EL (cell line): ENCODE results near the gene PIEZO2.
A peak's percentile ranks its signal among the peaks of the same experiment; 100 is the strongest.
"Not testable (repeated sequence)": the region's sequence is repeated elsewhere in the genome, so short reads cannot be mapped to it uniquely, and the experiment has no call there.

Experiments used
- DNase-seq: peaks from one replicate; pipeline ENCODE4 v3.0.0-alpha.2; 2016

Gene PIEZO2

DNA sequence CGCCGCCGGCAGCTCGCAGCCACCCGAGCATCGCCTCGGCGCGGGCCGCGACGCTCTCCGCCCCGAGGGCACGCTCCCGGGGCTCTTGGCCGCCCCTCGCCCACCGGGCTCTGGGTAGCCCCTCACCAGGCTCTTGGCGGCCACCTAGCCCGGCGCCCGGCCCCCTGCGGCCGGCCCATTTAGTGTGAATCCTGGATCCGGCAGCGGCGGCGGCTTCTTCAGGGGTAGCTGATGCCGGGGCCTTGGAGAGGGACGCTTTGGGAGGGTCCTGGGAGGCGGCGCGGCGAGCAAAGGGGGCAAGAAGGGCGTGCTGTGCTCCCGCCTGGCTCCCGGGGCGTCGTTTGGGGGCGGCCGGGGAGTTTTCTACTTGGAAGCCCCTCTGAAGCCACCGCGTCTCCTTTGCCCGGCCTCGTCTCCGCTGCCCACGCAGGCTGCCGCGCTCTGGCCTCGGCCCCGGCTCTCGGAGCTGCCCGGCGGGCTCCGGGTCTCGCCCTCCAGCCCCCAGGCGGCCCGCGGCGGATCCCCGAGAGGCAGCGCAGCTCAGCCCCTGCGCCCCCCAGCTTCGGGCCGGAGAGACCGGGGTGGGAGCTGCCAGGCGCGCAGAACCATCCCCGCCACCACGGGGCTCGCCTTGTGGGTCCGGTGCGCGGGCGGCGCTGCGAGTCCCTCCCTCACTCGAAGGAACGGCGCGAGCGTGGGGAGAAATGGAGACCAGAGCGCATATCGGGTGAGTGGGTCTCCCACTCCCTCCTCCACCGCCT is 509 bp downstream of the PIEZO2 start:
- peak; percentile 22 for DNase-seq

GRCh38 chr18:11147962-11148679 is 1.2 kb downstream of the PIEZO2 start:
- peak; percentile 20 for DNase-seq

DNA sequence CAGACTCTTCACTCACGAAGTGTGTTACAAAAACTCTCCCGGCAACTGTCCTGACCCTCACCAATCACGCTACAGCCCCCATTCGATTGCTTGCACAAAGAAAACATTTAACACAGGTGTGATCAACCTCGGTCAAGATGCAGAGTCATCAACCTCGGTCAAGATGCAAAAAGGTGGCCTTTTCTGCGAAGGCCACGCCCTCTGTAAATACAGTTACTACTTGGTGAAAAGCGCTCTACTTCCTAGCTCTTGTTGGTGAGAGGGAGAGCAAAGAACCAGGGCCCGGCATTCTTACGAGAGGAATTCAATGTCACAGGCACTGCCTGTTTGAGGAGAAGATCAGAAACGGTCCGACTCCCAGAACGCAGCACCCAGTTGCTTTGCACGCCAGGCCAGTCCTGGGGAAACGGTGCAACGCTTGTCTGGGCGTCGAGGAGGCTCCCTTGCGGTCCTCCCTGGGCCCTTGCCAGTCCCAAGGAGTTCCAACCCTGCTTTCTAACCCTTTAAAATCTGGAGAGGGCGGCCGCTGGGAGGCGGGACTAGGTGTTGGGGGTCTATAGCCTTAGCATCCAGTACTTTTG is 1.9 kb downstream of the PIEZO2 start:
- peak; percentile 22 for DNase-seq

DNA sequence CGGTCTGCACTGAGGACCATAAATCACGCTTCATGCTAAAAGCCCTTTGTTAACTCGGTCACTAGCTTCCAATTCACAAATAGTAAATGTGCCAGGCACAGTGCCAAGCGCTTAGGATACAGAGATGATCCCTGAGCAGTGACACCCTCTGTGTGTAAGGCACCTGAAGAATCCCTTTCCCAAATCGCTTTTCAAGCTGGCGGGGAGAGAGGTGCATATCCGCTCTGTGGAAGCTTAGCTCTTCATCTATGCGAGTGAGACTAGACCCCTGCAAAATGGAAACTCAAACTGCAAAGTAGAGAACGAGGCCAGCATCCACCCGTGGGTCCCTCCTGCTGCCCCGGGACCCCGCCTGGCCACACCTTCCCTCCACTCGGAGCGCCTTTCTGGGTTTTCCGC is 2.4 kb downstream of the PIEZO2 start:
- DNase-seq = no peak

DNA sequence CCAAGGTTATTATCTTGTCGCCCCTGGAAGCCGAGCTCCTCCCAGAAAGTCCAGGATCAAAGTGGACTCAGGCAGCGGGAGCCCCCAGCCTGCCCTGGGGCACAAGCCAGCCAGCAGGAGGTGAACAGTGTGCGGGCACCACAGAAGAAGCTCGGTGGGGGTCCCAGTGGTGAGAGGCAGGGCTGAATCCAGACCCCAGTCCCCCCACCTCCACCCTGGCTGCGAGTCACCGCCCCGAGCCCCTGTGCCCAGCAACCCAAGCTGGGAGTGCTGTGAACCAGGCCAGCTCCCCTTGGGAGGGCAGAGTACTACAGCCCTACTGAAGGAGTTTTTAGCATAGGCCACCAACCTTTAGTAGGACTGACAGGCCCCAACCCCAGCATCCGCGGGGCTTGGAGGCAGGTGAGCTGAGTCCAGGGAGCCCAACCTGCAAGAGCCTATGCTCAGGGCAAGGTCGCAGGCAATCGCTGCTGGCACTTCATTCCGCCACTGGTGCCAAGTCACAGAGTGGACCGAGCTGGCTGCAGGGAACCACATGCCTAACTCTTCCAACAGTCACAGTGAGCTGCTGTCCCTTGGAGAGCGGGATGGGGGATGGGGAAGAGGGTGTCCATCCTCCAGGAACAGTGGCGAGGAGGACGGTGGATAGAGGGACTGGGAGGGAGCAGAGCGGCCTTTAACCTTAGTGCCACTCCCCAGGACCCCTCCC is 3.0 kb downstream of the PIEZO2 start:
- no peak for DNase-seq

DNA sequence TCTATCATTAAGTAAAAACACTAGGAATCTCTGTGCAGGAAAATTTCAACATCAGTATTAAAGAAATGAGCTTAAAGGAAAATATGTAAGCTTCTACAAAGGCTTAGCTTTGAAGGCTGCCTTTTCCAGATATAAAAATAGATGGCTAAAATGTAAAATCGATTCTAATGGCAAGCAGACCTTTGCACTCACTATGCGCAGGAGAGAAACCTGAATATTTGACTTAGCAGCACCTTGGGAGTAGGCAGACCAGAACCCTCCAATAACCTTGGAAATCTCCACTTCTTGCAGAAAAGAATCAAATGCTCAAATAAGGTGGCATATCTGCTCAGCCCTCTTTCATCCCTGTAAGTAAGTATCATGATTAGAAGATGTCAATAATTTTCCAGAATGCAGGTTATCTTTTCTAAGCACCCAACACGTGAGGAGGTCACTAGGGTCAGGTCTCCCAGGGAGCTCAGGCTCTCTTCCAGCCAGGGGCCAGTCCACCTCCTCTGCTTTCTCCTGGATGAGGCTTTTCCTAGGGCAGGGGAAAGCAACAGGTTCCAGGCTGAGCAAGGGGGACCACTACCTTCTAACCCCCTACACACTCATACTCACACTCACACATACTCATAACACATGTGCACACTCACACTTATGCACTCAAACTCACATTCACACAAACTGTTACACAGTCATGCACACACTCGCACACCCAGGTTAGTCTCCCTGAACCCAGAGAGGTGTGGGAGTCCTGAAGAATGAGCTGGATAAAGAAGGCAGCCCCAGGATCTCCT is 3.8 kb downstream of the PIEZO2 start:
- DNase-seq = no peak

GRCh38 chr18:11137400-11137799 is 12.0 kb downstream of the PIEZO2 start:
- DNase-seq = no peak

GRCh38 chr18:11136241-11136640 is 13.1 kb downstream of the PIEZO2 start:
- DNase-seq = peak; percentile 19

DNA sequence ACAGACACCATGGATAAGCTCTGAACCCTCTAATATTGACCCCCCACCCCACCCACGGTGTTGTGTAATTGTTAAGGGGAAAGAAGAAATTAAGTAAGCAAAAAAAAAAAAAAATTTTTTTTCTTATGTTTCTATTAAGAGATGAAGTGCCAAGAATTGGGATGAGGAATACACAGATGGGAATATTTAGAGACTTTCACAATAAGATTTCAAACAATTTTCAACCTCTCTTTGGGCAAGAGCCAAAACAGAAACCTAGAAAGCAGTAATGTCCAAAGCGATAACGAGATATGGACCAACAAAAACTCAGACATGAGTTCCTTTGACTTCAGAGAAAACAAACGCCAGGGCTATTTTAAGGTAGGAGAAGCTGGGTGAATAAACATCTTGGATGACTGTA is 14.4 kb downstream of the PIEZO2 start:
- DNase-seq = no peak

DNA sequence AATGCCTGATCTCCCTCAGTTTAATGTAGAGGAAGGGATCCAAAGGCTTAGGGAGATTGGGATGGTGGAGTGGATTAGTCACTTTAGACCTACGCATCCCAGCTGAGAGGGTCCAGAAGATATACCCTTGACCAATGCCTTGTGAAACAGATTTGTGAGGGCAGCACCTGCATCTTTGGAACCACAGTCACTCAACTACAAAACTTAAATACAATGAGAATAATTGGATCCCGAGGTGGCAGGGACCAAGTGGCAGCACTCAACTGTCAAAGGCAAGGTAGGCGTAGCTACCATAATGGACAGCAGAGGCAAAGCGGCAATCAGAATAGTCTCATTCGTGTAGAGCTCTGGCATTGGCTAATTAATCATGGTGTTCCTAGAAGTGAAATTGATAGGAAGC is 20.3 kb downstream of the PIEZO2 start:
- not testable (repeated sequence) for DNase-seq

DNA sequence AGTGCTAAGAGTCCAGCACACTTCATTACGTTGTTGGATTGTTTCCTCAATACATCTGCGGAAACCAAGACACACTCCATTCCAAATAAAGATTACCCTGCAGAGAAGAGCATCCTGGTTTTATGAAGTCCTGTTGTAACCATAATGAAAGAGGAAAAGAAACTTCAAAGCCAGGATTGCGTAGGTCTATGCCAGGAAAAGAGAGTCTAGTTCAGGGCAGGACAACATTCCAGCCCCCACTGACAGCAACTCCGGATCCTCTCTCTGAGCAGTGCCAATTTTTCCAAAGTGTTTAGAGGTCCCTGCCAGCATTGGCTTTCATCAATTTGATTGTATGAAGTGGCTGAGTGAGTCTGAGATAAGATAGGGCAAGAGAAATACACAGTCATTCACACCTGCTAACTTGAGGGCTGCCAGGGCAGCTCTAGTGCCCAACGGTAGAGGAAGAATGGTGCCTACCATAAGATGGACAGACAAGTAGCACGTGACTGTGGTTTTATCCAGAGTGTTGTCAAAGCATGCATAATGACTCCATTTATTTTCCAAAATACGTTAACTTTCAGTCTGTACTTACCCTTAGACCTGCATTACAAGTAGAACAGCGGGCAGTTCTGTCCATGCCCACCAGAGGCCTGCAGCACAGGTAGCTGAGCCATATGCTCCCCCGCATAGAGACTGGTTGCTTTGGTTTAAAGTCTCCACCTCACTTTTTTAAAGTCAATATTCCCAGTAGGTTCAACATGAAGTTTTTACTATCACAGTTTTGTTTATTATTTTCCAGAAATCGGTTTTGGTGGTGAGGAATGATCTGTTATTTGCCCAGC is 23.7 kb downstream of the PIEZO2 start:
- DNase-seq = no peak

DNA sequence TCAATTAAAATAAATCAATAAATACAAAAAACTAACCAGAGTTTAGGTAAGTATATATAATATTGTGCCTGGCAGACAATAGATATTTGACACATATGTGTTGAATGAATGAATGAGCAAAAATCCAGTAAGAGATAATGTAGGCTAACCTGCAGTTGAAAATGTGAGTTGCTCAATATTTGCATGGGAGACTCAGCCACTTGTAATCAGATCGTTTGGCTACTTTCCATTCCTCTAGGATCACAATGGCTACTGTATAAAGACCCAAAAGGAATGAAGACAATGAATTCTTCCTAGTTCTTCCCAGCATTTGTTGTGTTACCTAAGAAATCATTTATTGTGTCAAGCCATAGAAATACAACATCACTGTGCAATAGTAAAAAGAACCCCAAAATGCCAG is 25.3 kb downstream of the PIEZO2 start:
- DNase-seq = no peak

DNA sequence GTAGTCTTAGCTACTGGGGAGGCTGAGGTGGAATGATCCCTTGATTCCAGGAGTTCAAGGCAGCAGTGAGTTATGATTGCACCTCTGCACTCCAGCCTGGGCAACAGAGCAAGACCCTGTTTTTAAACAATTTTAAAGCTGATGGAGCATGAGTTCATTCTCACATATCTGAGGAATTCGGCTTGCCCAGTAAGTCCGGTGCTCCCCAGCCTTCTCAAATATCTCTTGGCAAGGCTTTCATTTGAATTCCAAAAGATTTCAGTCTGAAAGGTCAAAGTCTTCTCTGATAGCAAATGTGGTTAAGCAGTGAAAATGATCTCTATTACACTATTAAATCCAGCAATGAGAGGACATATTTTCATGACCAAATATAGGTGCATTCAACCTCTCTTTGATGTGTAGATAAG is 27.9 kb downstream of the PIEZO2 start:
- peak; percentile 70 for DNase-seq

GRCh38 chr18:11119959-11120587 is 29.3 kb downstream of the PIEZO2 start:
- peak; percentile 88 for DNase-seq

- peak; percentile 35 for DNase-seq
Measured at GRCh38 chr18:11119550-11119949, 29.8 kb downstream of the PIEZO2 start.

GRCh38 chr18:11118051-11118766 is 31.2 kb downstream of the PIEZO2 start:
- DNase-seq = peak; percentile 9

DNA sequence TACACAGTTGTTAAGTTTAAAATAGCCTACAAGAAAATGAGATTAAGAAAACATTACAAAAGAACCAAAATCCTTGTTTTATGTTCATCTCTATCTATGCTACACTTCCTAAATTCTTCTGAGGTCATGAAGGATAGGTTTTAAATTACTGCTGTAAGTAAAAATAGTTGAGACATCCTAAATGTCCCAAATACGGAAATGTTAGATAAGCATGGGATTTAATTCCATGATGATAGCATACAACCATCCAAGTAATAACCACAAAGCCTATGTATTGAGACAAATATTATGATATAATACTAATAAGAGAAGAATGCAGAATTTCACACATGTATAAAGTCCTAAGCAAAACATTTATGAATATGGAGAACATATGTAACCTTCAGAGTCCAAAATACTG is 34.1 kb downstream of the PIEZO2 start:
- peak; percentile 74 for DNase-seq

GRCh38 chr18:11114653-11115052 is 34.7 kb downstream of the PIEZO2 start:
- peak; percentile 77 for DNase-seq

- DNase-seq = no peak
Measured at GRCh38 chr18:11113937-11114336, 35.4 kb downstream of the PIEZO2 start.

DNA sequence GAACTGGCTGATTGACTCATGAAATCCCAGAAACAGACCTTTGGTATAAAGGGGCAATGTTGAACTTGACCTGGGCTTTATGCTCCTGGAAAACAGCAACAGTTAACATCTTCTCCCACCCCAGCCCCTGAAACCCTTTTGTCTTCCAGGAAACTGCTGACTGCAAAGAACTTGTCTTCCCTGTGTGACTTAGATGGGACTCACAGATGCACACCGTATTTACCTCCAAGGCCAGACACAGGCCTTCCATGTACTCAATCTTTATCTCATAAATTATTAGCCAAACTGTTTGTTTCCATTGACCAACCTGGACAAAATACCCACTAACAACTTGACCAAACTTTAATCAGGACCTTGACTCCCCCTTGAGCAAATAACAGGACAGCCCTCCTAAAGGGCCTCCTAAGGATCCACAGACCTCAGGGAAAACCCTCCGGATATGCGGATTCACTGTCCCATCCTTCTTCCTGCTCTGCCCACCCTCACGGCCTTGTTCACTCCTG is 36.3 kb downstream of the PIEZO2 start:
- no peak for DNase-seq
